HepG2 (cell line): ENCODE results near the gene CCDC59. TPM values are rescaled to one million over a fixed set of nuclear protein-coding genes. Genes with fewer than 3 reads are reported as not detected.
A peak's percentile ranks its signal among the peaks of the same experiment; 100 is the strongest.

Experiments used
- DMTF1 ChIP-seq: sonication (generic); formaldehyde crosslinking; IDR thresholded peaks from 2 replicates; pipeline ENCODE4 v1.4.0; 2020; ENCODE audit warnings: mild to moderate bottlenecking, missing genetic modification reagents
- HMG20B ChIP-seq: conservative IDR thresholded peaks from 2 replicates; pipeline ENCODE4 v1.6.1; 2016; ENCODE audit warnings: missing genetic modification reagents, missing compliant biosample characterization
- HNF1B ChIP-seq: sonication (generic); formaldehyde crosslinking; IDR thresholded peaks from 2 replicates; pipeline ENCODE4 v1.5.1; 2020; ENCODE audit warnings: mild to moderate bottlenecking, moderate library complexity, missing genetic modification reagents
- HOXA5 ChIP-seq: sonication (generic); formaldehyde crosslinking; IDR thresholded peaks from 2 replicates; pipeline ENCODE4 v1.4.0; 2020; ENCODE audit warnings: missing genetic modification reagents
- IRF2 ChIP-seq: IDR thresholded peaks from 2 replicates; pipeline ENCODE4 v1.6.1; 2018; ENCODE audit warnings: missing genetic modification reagents, missing compliant biosample characterization
- RERE ChIP-seq: IDR thresholded peaks from 2 replicates; pipeline ENCODE4 v1.6.1; 2016; ENCODE audit warnings: low read depth, missing genetic modification reagents, missing compliant biosample characterization
- RXRB ChIP-seq: IDR thresholded peaks from 2 replicates; pipeline ENCODE4 v1.6.1; 2016; ENCODE audit warnings: borderline replicate concordance, missing genetic modification reagents, missing compliant biosample characterization
- TEAD2 ChIP-seq: sonication (generic); formaldehyde crosslinking; IDR thresholded peaks from 2 replicates; pipeline ENCODE4 v1.9.0; 2021; ENCODE audit warnings: missing genetic modification reagents
- U2AF2 ChIP-seq: fragments of 200-400 bp; formaldehyde crosslinking; IDR thresholded peaks from 2 replicates; pipeline ENCODE4 v1.6.1; 2017; ENCODE audit warnings: low read depth, mild to moderate bottlenecking, low read length
- ZNF317 ChIP-seq: sonication (generic); formaldehyde crosslinking; IDR thresholded peaks from 2 replicates; pipeline ENCODE4 v1.5.0; 2020; ENCODE audit warnings: mild to moderate bottlenecking, missing genetic modification reagents
- ZNF468 ChIP-seq: sonication (generic); formaldehyde crosslinking; IDR thresholded peaks from 2 replicates; pipeline ENCODE4 v1.8.0; 2022; ENCODE audit warnings: mild to moderate bottlenecking, moderate library complexity, missing genetic modification reagents
- ZNF530 ChIP-seq: sonication (generic); formaldehyde crosslinking; IDR thresholded peaks from 2 replicates; pipeline ENCODE4 v1.5.0; 2020; ENCODE audit warnings: low read depth, mild to moderate bottlenecking, missing genetic modification reagents
- ZNF737 ChIP-seq: sonication (generic); formaldehyde crosslinking; IDR thresholded peaks from 2 replicates; pipeline ENCODE4 v1.5.0; 2020; ENCODE audit warnings: missing genetic modification reagents, mild to moderate bottlenecking, borderline replicate concordance
- ZNF768 ChIP-seq: sonication (generic); formaldehyde crosslinking; IDR thresholded peaks from 2 replicates; pipeline ENCODE4 v1.4.0; 2020; ENCODE audit warnings: missing genetic modification reagents
- ZXDC ChIP-seq: sonication (generic); formaldehyde crosslinking; IDR thresholded peaks from 2 replicates; pipeline ENCODE4 v1.5.0; 2020; ENCODE audit warnings: mild to moderate bottlenecking, missing genetic modification reagents
- polyA plus RNA-seq, 8 experiments: library from polyadenylated mRNA; depleted of rRNA in 3 of 8; stranded (reverse) in 7 of 8; unstranded in 1 of 8; fragments of >200 nt; fragmentation: Illumina TruSeq in 4 of 8; extraction: Trizol in 4 of 8; gene quantifications; 2 replicates each; pipeline versions ENCODE4 v1.2.1 to v1.2.3, GENCODE V29; 2011 to 2016; ENCODE audit warnings: low read depth in 4 of 8, missing spikeins in 1 of 8, mixed read lengths in 1 of 8; ENCODE audit not compliant: insufficient read depth in 1 of 8
- total RNA-seq, 5 experiments: library from RNA; depleted of rRNA; stranded (reverse); fragments of >200 nt; fragmentation: Illumina TruSeq; extraction: Trizol; gene quantifications; 2 replicates each; pipeline ENCODE4 v1.2.3, GENCODE V29; 2016; ENCODE audit warnings: low read depth in 1 of 5

CCDC59 gene
- total and polyA plus RNA-seq, 2 of the 13 experiments (the other 11 are each of a cell fraction or from before 2014, with no cell fraction given) = 16.1 to 81.3 TPM

- TF ChIP-seq U2AF2 = 0 out of 2 replicates have a peak, but pooled peaks have one; percentile 45
- peak; percentile 52; the same call in 1 of the 2 replicates for TF ChIP-seq HMG20B (CRISPR knock-in tag)
- TF ChIP-seq ZXDC (CRISPR knock-in tag) = no peak
- TF ChIP-seq ZNF737 (CRISPR knock-in tag) = no peak
- peak; percentile 96 for TF ChIP-seq HOXA5 (CRISPR knock-in tag)
- 0 out of 2 replicates have a peak, but pooled peaks have one; percentile 30 for TF ChIP-seq RERE (CRISPR knock-in tag)
- 0 out of 2 replicates have a peak, but pooled peaks have one; percentile 53 for TF ChIP-seq TEAD2 (CRISPR knock-in tag)
- TF ChIP-seq RXRB (CRISPR knock-in tag) = peak; percentile 80
- TF ChIP-seq ZNF768 = peak; percentile 72
- no peak for TF ChIP-seq ZNF530 (CRISPR knock-in tag)
- peak; percentile 89; the same call in 1 of the 2 replicates for TF ChIP-seq ZNF468 (CRISPR knock-in tag)
- peak; percentile 99 for TF ChIP-seq IRF2 (CRISPR knock-in tag)
- no peak for TF ChIP-seq DMTF1 (CRISPR knock-in tag)
- peak; percentile 88 for TF ChIP-seq ZNF317 (CRISPR knock-in tag)
- peak; percentile 96 for TF ChIP-seq HNF1B (CRISPR knock-in tag)
Observed at GRCh38 chr12:82358200-82359114, at the start of gene CCDC59, which contains the start of gene METTL25 (continued).
